Mesodermal cell (in vitro differentiated cells): ENCODE measurements around the gene SEC14L1.

Experiments
- H3K27ac ChIP-seq: 2 replicates; pipeline ENCODE4 v1.7.0; 2013; ENCODE audit warnings: mild to moderate bottlenecking, low read depth, low read length, moderate library complexity; ENCODE audit not compliant: severe bottlenecking
- H3K36me3 ChIP-seq: 2 replicates; pipeline ENCODE4 v1.7.1; 2013; ENCODE audit warnings: mild to moderate bottlenecking, low read length, moderate library complexity; ENCODE audit not compliant: control insufficient read depth, insufficient read depth
- H3K4me1 ChIP-seq: one replicate; pipeline ENCODE4 v1.7.1; 2013; ENCODE audit warnings: mild to moderate bottlenecking, low read length; ENCODE audit not compliant: insufficient read depth, control insufficient read depth, poor library complexity, severe bottlenecking
- H3K4me3 ChIP-seq: 2 replicates; pipeline ENCODE4 v1.7.0; 2013; ENCODE audit warnings: low read length, control low read depth, mild to moderate bottlenecking; ENCODE audit not compliant: insufficient read depth, poor library complexity, severe bottlenecking; ENCODE audit errors: extremely low read depth
- H3K9me3 ChIP-seq: 2 replicates; pipeline ENCODE4 v1.7.1; 2013; ENCODE audit warnings: mild to moderate bottlenecking, low read length, moderate library complexity; ENCODE audit not compliant: control insufficient read depth
- WGBS, 2 experiments: methylation state at CpG; one replicate each; pipeline ENCODE4 v1.1.5; 2013; ENCODE audit warnings: missing lambda C conversion rate in 2 of 2; ENCODE audit not compliant: insufficient coverage in 2 of 2; 5-methylcytosine and 5-hydroxymethylcytosine counted together

Gene SEC14L1

DNA sequence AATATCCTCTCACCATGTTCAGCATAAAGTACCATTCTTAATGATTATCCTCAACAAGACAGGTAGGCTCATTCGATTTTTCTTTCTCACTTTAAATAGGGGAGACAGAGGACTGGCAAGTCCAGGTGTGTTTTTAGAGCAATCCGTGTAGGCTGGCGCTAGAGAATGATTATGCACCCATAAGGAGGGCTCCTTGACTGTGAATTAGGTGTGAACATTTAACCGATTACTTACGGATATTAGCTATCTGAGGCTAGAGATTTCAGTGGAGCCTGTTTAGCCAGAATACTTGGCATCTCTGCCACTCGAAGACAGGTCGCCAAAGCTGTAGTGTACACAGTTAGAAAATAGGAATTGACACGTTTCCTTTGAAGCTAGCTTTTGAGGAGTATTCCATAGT, 1.9 kb downstream of the SEC14L1 start:
- WGBS, 2 experiments = 93 to 96% methylated on average over 7 to 8 of the region's 8 CpGs
- peaks cover 15% of the 10 kb centered on the region for H3K9me3 ChIP-seq
- no peak overlapping the region for H3K27ac ChIP-seq
- peak overlapping the region; percentile 68 for H3K4me3 ChIP-seq
- H3K36me3 ChIP-seq = peaks cover 54% of the 10 kb centered on the region
- H3K4me1 ChIP-seq = peaks cover 31% of the 10 kb centered on the region

DNA sequence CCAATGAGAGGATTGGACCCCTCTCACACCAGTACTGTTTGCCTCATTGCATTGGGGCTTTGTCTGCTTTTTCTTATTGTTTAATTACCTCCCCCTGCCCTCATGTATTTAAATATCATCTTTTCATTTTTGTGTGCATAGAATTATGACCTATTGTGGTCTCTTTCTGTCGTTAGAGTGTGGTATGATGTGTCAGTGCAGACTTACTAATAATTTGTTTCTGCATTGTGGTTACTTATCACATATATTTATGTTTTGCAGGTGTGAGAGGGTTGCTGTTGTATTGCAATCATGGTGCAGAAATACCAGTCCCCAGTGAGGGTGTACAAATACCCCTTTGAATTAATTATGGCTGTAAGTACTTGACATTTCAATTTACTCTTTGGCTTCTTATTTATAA, 2.5 kb downstream of the SEC14L1 start:
- peak overlapping the region; percentile 68 for H3K4me3 ChIP-seq
- H3K4me1 ChIP-seq = peaks cover 31% of the 10 kb centered on the region
- H3K27ac ChIP-seq = no peak overlapping the region
- peaks cover 60% of the 10 kb centered on the region for H3K36me3 ChIP-seq
- no CpG with 5 or more reads among the region's 1 CpG for WGBS, 2 experiments
- peaks cover 9% of the 10 kb centered on the region for H3K9me3 ChIP-seq

- Histone ChIP-seq H3K36me3 (peaks cover 69% of the 10 kb centered on the region), H3K27ac (no peak overlapping the region), H3K4me3 (no peak overlapping the region)
These were observed 3.5 kb downstream of the SEC14L1 start for GRCh38 chr17:77144227-77144626.

GRCh38 chr17:77145224-77145611, 4.4 kb downstream of the SEC14L1 start:
- Histone ChIP-seq H3K36me3 (peaks cover 77% of the 10 kb centered on the region), H3K4me3 (no peak overlapping the region), H3K9me3 (no peaks in the 10 kb centered on the region), H3K4me1 (peaks cover 27% of the 10 kb centered on the region), H3K27ac (peak overlapping the region; percentile 53)
- WGBS, 2 experiments = 100% methylated on average over 2 of the region's 3 CpGs

More at GRCh38 chr17:77144227-77144626, 3.5 kb downstream of the SEC14L1 start:
- peaks cover under 1% of the 10 kb centered on the region for H3K9me3 ChIP-seq
- WGBS, 2 experiments = 94 to 100% methylated on average over 3 to 4 of the region's 4 CpGs
- peaks cover 31% of the 10 kb centered on the region for H3K4me1 ChIP-seq

DNA sequence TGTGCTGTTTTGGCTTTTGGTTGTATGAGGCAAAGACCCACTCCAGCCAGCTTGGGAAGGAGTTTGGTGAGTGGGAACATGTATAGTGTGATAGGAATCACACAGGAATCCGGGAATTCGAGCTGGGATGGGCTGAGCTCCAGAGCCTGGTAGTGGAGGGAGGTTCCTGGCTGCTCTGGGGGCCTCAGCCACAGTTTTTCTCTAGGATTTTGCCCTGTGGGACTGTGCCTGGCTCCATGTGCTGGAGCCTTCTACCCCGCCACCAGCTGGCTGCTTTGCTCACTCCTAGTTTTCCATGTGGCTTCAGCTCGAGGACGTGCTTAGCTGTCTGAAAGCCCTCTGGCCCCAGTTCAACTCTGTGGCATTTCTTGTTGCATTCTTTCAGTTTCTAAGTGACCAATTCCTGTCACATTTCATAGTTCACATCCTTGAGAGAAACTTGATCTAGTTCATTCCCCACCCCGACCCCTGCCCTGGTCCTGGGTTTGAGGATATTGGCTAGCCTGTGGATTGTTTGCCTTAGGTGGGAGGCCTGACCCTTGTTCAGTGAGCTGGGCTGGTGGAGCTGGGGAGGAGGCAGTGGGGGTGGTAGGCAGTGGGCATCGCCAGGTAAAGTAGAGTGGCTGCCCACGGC, 5.0 kb downstream of the SEC14L1 start:
- Histone ChIP-seq H3K36me3 (peaks cover 82% of the 10 kb centered on the region), H3K4me3 (no peak overlapping the region), H3K9me3 (no peaks in the 10 kb centered on the region), H3K27ac (peak overlapping the region; percentile 53), H3K4me1 (peaks cover 27% of the 10 kb centered on the region)
- WGBS, 2 experiments = 65 to 75% methylated on average over 4 to 7 of the region's 8 CpGs

DNA sequence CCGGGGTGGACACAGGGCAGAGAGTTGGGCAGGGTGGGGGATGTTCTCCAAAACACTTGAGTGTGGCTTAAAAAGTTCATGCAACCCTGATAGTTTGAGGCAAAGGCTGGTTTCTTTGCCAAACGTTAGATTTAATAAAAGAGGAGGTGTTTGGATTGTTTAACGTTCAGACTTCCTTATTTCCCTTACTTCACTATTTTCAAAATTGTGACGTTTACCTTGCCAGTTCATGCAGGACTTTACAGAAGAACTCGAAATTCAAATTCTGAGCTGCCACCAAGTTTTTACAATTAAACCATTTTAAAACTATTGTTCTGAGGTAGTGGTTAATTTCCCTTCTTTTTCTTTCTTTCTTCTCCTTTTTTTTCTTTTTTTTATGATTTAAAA, 5.5 kb downstream of the SEC14L1 start:
- H3K9me3 ChIP-seq = no peaks in the 10 kb centered on the region
- H3K4me1 ChIP-seq = peaks cover 27% of the 10 kb centered on the region
- no peak overlapping the region for H3K4me3 ChIP-seq
- peaks cover 87% of the 10 kb centered on the region for H3K36me3 ChIP-seq
- WGBS, 2 experiments = 100% methylated on average over 2 of the region's 5 CpGs; no CpG with 5 or more reads in 1 of the 2 experiments
- H3K27ac ChIP-seq = peak overlapping the region; percentile 53

GRCh38 chr17:77146882-77147281, 6.1 kb downstream of the SEC14L1 start:
- WGBS, 2 experiments = 72 to 77% methylated on average over 14 to 17 of the region's 17 CpGs
- Histone ChIP-seq H3K36me3 (peaks cover 93% of the 10 kb centered on the region), H3K27ac (no peak overlapping the region), H3K9me3 (no peaks in the 10 kb centered on the region), H3K4me1 (peaks cover 25% of the 10 kb centered on the region), H3K4me3 (no peak overlapping the region)

GRCh38 chr17:77147357-77147801, 6.6 kb downstream of the SEC14L1 start:
- peaks cover 20% of the 10 kb centered on the region for H3K4me1 ChIP-seq
- peaks cover 89% of the 10 kb centered on the region for H3K36me3 ChIP-seq
- 73 to 80% methylated on average over 5 of the region's 8 CpGs for WGBS, 2 experiments
- H3K27ac ChIP-seq = no peak overlapping the region
- H3K9me3 ChIP-seq = no peaks in the 10 kb centered on the region
- no peak overlapping the region for H3K4me3 ChIP-seq

DNA sequence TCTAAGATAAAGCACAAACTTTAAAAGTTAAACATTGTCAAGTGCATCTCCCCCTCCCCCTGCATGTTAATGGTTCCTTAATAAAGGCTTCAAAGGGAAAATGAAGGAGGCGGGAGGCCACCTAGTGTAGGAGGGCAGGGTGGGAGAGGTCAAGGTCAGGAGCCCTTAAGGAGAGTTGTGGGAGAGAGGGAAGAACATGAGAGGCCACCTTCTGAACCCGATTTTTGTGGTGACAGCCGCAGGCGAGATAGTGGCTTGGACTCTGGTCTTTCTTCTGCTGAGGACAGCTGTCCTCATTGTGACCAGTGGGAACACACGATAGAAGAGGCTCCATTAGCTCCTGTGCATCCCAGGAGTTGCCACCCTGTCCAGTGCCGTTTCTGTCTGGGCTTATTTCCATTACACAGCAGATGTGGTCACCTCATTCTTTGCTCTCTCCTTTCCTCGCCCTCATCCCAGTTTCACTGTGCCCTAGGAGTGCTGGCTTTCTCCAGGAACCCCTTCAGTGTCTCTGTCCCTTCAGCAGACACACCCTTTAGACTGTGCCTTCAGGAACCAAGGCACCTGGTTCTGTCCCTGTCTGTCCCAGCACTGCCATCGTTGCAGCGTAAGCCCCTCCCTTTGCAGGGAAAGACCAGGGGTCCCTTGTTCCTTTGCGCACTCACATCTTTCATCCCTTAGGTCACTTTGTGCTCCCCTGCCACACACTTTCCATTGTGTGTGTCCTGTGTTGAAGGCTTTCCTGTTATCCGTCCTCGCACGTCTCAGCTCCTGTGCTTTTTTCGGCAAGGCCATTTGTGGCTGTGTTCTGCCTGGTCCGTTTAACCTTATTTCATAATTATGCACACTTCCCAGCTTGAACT, 7.5 kb downstream of the SEC14L1 start:
- Histone ChIP-seq H3K4me1 (peaks cover 16% of the 10 kb centered on the region), H3K4me3 (no peak overlapping the region), H3K27ac (no peak overlapping the region), H3K36me3 (peaks cover 79% of the 10 kb centered on the region), H3K9me3 (no peaks in the 10 kb centered on the region)
- 92 to 95% methylated on average over 15 of the region's 15 CpGs for WGBS, 2 experiments

DNA sequence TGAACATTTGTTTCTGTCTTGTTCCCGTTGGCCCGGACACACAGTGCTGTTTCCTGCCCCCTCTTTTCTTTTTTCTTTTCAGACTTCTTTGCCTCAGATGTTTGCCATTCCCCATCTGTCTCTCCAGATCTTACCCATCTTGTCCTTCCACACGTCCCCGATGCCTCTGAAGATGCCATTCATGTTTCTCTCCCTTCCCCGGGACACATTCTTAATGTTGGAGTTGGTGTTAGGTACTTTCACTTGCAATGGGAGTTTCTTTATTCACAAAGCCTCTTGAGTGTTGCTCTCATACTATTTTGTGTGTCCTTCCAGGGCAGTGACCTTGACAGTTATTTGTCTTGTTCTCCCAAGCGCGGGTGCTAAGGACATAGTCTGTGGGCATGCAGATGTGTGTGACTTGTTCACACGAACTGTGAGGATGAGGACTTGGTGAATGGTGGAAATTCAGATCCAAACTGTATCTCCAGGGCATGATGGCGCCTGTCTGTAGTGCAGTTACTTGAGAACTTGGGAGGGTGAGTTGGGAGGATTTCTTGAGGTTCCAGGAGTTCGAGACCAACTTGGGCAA, 8.3 kb downstream of the SEC14L1 start:
- Histone ChIP-seq H3K27ac (no peak overlapping the region), H3K4me3 (no peak overlapping the region), H3K4me1 (peaks cover 16% of the 10 kb centered on the region), H3K36me3 (peaks cover 79% of the 10 kb centered on the region), H3K9me3 (no peaks in the 10 kb centered on the region)
- WGBS, 2 experiments = 97 to 100% methylated on average over 6 of the region's 10 CpGs
